NCI-H2081 (cell line): Measurements from ENCODE around the gene GHRH.

Experiments
- DNase-seq, 2 experiments: peaks; one replicate each; lab custom pipeline; 2025; lab: John Stamatoyannopoulos, UW

Gene GHRH

GRCh38 chr20:37260923-37261322 is 691 bp downstream of the GHRH start:
- no peak for DNase-seq

- peak; percentile 47 to 51 for DNase-seq
Observed at GRCh38 chr20:37259865-37260264, 1.7 kb downstream of the GHRH start.

- no peak for DNase-seq
Observed at GRCh38 chr20:37259031-37259430, 2.6 kb downstream of the GHRH start.

GRCh38 chr20:37257988-37258387 is 3.6 kb downstream of the GHRH start:
- DNase-seq, result peak; percentile 26 to 29

- no peak for DNase-seq
Observed at GRCh38 chr20:37257530-37257929, 4.1 kb downstream of the GHRH start.

- no peak for DNase-seq
Observed at GRCh38 chr20:37256286-37256685, 5.3 kb downstream of the GHRH start.

GRCh38 chr20:37254114-37254878 is 7.3 kb downstream of the GHRH start:
- no peak for DNase-seq

- no peak for DNase-seq
Observed at GRCh38 chr20:37253087-37253486, 8.5 kb downstream of the GHRH start.

GRCh38 chr20:37251825-37252477 is 9.7 kb downstream of the GHRH start:
- no peak for DNase-seq

GRCh38 chr20:37249304-37249703 is 12.3 kb downstream of the GHRH start:
- DNase-seq, result no peak

GRCh38 chr20:37247547-37247946 is 14.1 kb downstream of the GHRH start:
- DNase-seq, result no peak

GRCh38 chr20:37246736-37247135 is 14.9 kb downstream of the GHRH start:
- no peak for DNase-seq

GRCh38 chr20:37245216-37246150 is 16.1 kb downstream of the GHRH start:
- peak; percentile 60 to 61 for DNase-seq

- DNase-seq, result no peak
Observed at GRCh38 chr20:37244572-37244957, 17.0 kb downstream of the GHRH start.

GRCh38 chr20:37243937-37244571 is 17.6 kb downstream of the GHRH start:
- no peak for DNase-seq

GRCh38 chr20:37243076-37243936 is 18.3 kb downstream of the GHRH start:
- no peak for DNase-seq

GRCh38 chr20:37242503-37242902 is 19.1 kb downstream of the GHRH start:
- no peak for DNase-seq

- DNase-seq, result peak; percentile 30 to 52
Observed at GRCh38 chr20:37240337-37241067, 21.1 kb downstream of the GHRH start.

GRCh38 chr20:37238935-37239451 is 22.6 kb downstream of the GHRH start:
- DNase-seq, result peak in 1 of 2 experiments; percentile 55

GRCh38 chr20:37238426-37238825 is 23.2 kb downstream of the GHRH start:
- DNase-seq, result no peak
